Liver (tissue), 2 donors: Measurements from ENCODE around the gene SATB2.

Experiments used
- ATF3 ChIP-seq: IDR thresholded peaks from 2 replicates; pipeline ENCODE4 v1.6.1; 2016; ENCODE audit warnings: antibody characterized with exemption
- JUND ChIP-seq, 2 donors: IDR thresholded peaks; 2 replicates each; pipeline ENCODE4 v1.6.1; 2016; ENCODE audit warnings: antibody characterized with exemption in 2 of 2
- donor health status: healthy.

- no peak for TF ChIP-seq JUND (IDR thresholded peaks at IDR 0.05)
- TF ChIP-seq ATF3, result no peak
Observed at GRCh38 chr2:199462347-199462955, 4.7 kb upstream of the SATB2 start.
